Stomach (tissue), 9 donors: Measurements from ENCODE around the gene SORCS2. TPM values are rescaled to one million over a fixed set of nuclear protein-coding genes. Genes with fewer than 3 reads are reported as not detected.

Experiments
- DNase-seq, 2 donors: peaks; one replicate each; pipeline versions ENCODE4 v3.0.0 to v3.0.0-alpha.2; 2013 to 2019
- H3K27ac ChIP-seq, 5 donors: fragments of 200-600 bp in 4 of 5; sonication (generic) in 4 of 5; one replicate each; pipeline ENCODE4 v1.5.1; 2013 to 2019; ENCODE audit warnings: mild to moderate bottlenecking in 1 of 5, moderate library complexity in 1 of 5
- H3K27me3 ChIP-seq, 3 donors: fragments of 200-600 bp; sonication (generic); one replicate each; pipeline ENCODE4 v1.5.1; 2017 to 2019; ENCODE audit warnings: mixed run types in 1 of 3
- H3K36me3 ChIP-seq, 4 donors: fragments of 200-600 bp; sonication (generic); 1 replicate in 3 of 4; 2 replicates in 1 of 4; pipeline ENCODE4 v1.5.1; 2016 to 2019
- H3K4me1 ChIP-seq, 4 donors: fragments of 200-600 bp; sonication (generic); one replicate each; pipeline ENCODE4 v1.5.1; 2016 to 2019
- H3K4me3 ChIP-seq, 4 donors: fragments of 200-600 bp; sonication (generic) in 3 of 4; one replicate each; pipeline ENCODE4 v1.5.1; 2016 to 2019; ENCODE audit warnings: mild to moderate bottlenecking in 1 of 4
- H3K9me3 ChIP-seq, 4 donors: fragments of 200-600 bp; sonication (generic); one replicate each; pipeline ENCODE4 v1.5.1; 2016 to 2019
- EP300 ChIP-seq: sonication (generic); formaldehyde crosslinking; IDR thresholded peaks from one replicate; pipeline ENCODE4 v1.6.1; 2017; ENCODE audit warnings: antibody characterized with exemption
- POLR2A ChIP-seq, 4 donors: fragments of 450-650 bp; IDR thresholded peaks; one replicate each; pipeline ENCODE4 v1.6.1; 2016; ENCODE audit warnings: antibody characterized with exemption in 4 of 4, control low read depth in 2 of 4, mild to moderate bottlenecking in 1 of 4, moderate library complexity in 1 of 4
- POLR2AphosphoS5 ChIP-seq, 3 donors: sonication (generic); formaldehyde crosslinking; IDR thresholded peaks; one replicate each; pipeline ENCODE4 v1.6.1; 2016; ENCODE audit warnings: antibody characterized with exemption in 3 of 3
- WGBS, 5 donors: extraction: QIAGEN DNeasy Blood & Tissue Kit in 3 of 5; methylation state at CpG; one replicate each; pipeline versions ENCODE4 v1.1.5 to v1.1.7; 2013 to 2018; 5-methylcytosine and 5-hydroxymethylcytosine counted together
- intact Hi-C: fragments of 100-400 bp; cut with DNase I; formaldehyde crosslinking; loops from one replicate; pipeline ENCODE4 v1.15.1; 2023; ENCODE audit warnings: low total_unique reads
- polyA plus RNA-seq, 3 donors: library from polyadenylated mRNA; stranded (reverse); fragments of 200-250 nt; gene quantifications; one replicate each; pipeline ENCODE4 v1.2.3, GENCODE V29; 2013
- total RNA-seq, 5 donors: library from RNA; depleted of rRNA; stranded (reverse); fragments of >200 nt; gene quantifications; one replicate each; pipeline versions ENCODE4 v1.1.0 to v1.2.3, GENCODE V29; 2014 to 2016
- TF ChIP-seq, protein P1 (sequence below), 7 experiments: fragments of 450-650 bp in 4 of 7; fragments of 200-600 bp in 3 of 7; sonication (generic) in 3 of 7; IDR thresholded peaks; one replicate each; pipeline ENCODE4 v1.5.1; 2016 to 2019; ENCODE audit warnings: antibody characterized with exemption in 7 of 7, control low read depth in 2 of 7, mild to moderate bottlenecking in 1 of 7
- donor health status: healthy with polysubstance abuse.
- donor health status: Bipolar disorder and iron deficiency.
- donor health status: healthy.

Gene SORCS2
- total and polyA plus RNA-seq, 8 donors = under 0.01 to 13.0 (median 0.50) TPM; not detected in 1

DNA sequence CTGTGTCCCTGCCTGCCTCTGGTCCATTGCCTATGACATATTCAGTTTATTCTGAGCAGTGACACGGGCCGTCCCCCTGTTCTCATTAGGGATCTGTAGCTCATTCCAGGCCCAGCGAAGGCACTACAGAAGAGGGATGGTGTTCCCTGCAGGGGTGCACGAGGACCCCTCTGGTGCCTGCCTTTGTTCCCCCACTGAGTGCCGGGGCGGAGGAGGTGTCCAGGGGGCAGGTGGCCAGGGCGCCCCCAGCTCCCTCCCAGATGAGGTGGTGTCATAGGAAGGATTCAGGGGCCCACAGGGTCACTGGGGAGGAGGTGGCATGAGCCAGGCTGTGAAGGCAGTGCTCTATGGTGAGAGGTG, 61.0 kb downstream of the SORCS2 start:
- H3K4me1 ChIP-seq = peaks cover 0 to 36% (median 11%) of the 10 kb centered on the region in 4 donors
- peaks cover 0 to 9% (median 4%) of the 10 kb centered on the region in 4 donors for H3K9me3 ChIP-seq
- intact Hi-C loops = no loop called here

DNA sequence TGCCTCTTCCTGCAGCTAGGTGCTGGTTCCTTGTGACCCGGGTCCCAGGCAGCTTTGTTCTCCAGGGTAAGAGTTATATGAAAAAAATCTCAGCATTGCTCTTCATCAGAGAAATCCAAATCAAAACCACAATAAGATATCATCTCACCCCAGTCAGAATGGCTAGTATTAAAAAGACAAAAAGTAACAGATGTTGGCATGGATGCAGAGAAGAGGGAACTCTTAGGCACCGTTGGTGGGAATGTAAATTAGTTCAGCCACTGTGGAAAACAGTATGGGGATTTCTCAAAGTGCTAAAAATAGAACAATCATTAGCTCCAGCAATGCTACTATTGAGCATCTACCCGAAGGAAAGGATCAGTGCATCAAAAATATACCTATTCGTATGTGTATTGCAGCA, 61.5 kb downstream of the SORCS2 start:
- Histone ChIP-seq H3K4me3 (no peak overlapping the region), H3K36me3 (no peaks in the 10 kb centered on the region), H3K27me3 (no peaks in the 10 kb centered on the region), H3K27ac (no peak overlapping the region), H3K4me1 (peaks cover 0 to 36% (median 11%) of the 10 kb centered on the region in 4 donors), H3K9me3 (peaks cover 0 to 8% (median 3%) of the 10 kb centered on the region in 4 donors)
- 64 to 78% (median 74%) methylated on average over 4 of the region's 4 CpGs for WGBS, 5 donors
- no peak for TF ChIP-seq POLR2A (IDR thresholded peaks at IDR 0.05)
- no peak for DNase-seq
- intact Hi-C loops = no loop called here

More for the DNA sequence above, 61.0 kb downstream of the SORCS2 start:
- Histone ChIP-seq H3K27me3 (no peaks in the 10 kb centered on the region), H3K27ac (no peak overlapping the region), H3K4me3 (no peak overlapping the region), H3K36me3 (no peaks in the 10 kb centered on the region)
- TF ChIP-seq EP300 = no peak
- TF ChIP-seq POLR2AphosphoS5 (IDR thresholded peaks at IDR 0.05) = no peak
- TF ChIP-seq, protein P1, sequence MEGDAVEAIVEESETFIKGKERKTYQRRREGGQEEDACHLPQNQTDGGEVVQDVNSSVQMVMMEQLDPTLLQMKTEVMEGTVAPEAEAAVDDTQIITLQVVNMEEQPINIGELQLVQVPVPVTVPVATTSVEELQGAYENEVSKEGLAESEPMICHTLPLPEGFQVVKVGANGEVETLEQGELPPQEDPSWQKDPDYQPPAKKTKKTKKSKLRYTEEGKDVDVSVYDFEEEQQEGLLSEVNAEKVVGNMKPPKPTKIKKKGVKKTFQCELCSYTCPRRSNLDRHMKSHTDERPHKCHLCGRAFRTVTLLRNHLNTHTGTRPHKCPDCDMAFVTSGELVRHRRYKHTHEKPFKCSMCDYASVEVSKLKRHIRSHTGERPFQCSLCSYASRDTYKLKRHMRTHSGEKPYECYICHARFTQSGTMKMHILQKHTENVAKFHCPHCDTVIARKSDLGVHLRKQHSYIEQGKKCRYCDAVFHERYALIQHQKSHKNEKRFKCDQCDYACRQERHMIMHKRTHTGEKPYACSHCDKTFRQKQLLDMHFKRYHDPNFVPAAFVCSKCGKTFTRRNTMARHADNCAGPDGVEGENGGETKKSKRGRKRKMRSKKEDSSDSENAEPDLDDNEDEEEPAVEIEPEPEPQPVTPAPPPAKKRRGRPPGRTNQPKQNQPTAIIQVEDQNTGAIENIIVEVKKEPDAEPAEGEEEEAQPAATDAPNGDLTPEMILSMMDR (IDR thresholded peaks at IDR 0.05) = no peak
- no peak for TF ChIP-seq POLR2A (IDR thresholded peaks at IDR 0.05)
- DNase-seq = no peak
- WGBS, 5 donors = 78 to 87% (median 83%) methylated on average over 7 of the region's 7 CpGs

DNA sequence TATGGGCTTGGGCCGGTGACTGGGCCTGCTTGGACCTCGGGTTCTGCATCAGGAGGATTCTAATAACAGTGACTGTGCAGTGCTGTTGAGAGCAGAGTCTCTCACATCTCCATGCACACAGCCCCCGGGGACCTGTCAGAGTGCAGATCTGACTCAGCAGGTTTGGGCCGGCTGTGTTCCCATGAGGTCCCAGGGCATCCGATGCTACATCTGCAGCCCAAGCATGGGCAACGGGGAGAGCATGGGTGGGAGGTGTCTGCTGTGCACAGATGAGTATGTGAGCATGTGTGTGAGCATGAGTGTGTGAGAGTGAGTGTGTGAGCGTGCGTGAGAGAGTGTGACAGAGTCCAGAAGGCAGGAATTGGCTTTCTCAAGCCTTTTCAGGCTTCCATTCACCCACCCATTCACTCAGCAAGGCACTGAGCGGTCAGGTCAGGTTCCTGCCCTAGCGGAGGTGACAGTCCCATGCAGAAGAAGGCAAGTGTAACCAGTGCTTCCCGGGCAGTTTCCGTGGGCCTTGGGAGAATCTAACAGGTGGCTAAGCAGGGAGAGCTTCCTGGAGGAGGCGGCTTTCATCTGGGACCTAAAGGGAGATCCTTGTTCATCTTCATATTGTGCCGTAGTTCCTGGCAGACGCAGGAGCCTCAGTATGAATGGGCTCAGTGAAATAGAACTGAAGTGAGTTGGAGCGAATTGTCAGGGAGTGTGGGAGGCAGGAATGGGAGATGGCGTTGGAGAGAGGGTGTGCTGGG, 62.6 kb downstream of the SORCS2 start:
- TF ChIP-seq, protein P1 (IDR thresholded peaks at IDR 0.05) = no peak
- TF ChIP-seq EP300 (no peak), POLR2A (IDR thresholded peaks at IDR 0.05) (no peak), POLR2AphosphoS5 (IDR thresholded peaks at IDR 0.05) (no peak)
- Histone ChIP-seq H3K4me3 (no peak overlapping the region), H3K9me3 (no peaks in the 10 kb centered on the region), H3K27me3 (peaks cover 0 to 5% (median 5%) of the 10 kb centered on the region in 3 donors), H3K36me3 (no peaks in the 10 kb centered on the region), H3K27ac (no peak overlapping the region), H3K4me1 (peaks cover 0 to 31% (median 8%) of the 10 kb centered on the region in 4 donors)
- WGBS, 5 donors = 82 to 90% (median 86%) methylated on average over 16 to 17 of the region's 17 CpGs
- DNase-seq = no peak
- intact Hi-C loops = no loop called here

DNA sequence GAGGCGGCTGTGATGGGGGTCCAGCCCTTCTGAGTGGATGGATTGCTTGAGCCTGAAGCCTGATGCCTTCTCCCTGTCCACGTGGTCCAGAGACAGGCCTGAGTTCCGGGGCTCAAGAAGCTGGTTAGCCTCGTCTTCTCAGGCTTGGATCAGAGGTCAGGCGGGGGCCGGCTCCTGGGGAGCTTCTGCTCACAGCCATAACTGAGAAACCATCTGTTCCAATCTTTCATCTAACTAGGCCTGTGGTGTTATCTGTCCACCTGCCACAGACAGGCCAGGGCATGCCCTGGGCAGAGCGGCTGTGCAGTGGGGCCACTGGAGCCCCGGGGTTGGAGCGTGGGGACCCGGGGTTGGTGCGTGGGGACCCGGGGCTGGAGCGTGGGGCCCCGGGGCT, 63.1 kb downstream of the SORCS2 start:
- intact Hi-C loops = no loop called here

More for the DNA sequence above, 63.1 kb downstream of the SORCS2 start:
- WGBS, 5 donors = 82 to 96% (median 86%) methylated on average over 2 to 14 of the region's 14 CpGs
- no peak for DNase-seq
- no peak overlapping the region for H3K4me3 ChIP-seq
- H3K27ac ChIP-seq = no peak overlapping the region
- peaks cover 0 to 9% (median 5%) of the 10 kb centered on the region in 3 donors for H3K27me3 ChIP-seq
- no peaks in the 10 kb centered on the region for H3K9me3 ChIP-seq
- peaks cover 0 to 28% (median 6%) of the 10 kb centered on the region in 4 donors for H3K4me1 ChIP-seq
- TF ChIP-seq, protein P1 (IDR thresholded peaks at IDR 0.05) = no peak
- no peak for TF ChIP-seq POLR2A (IDR thresholded peaks at IDR 0.05)
- no peak for TF ChIP-seq POLR2AphosphoS5 (IDR thresholded peaks at IDR 0.05)
- TF ChIP-seq EP300 = no peak
- no peaks in the 10 kb centered on the region for H3K36me3 ChIP-seq
